Measurements from ENCODE around the gene SMIM29. TPM values are rescaled to one million over a fixed set of nuclear protein-coding genes. Genes with fewer than 3 reads are reported as not detected.

The SMIM29 gene
- total and polyA plus RNA-seq, 2 donors (not counting 1 experiment from before 2014, with no cell fraction given): 43.6 to 106 TPM

- no peaks in the 10 kb centered on the region for H3K9me3 Mint-ChIP-seq (ENCODE audit: insufficient read depth)
- ATAC-seq (ENCODE audit: low read depth) (no peak), DNase-seq (no peak)
- ChIA-PET CTCF (interaction anchor here (1.5 kb wide), 1 partner anchor 28 kb away, joined by 3 read pairs; no protein-coding TSS in a partner anchor), POLR2A (no interaction called here)
- H3K4me1 Mint-ChIP-seq: peaks cover 34% of the 10 kb centered on the region
- H3K27me3 Mint-ChIP-seq: no peaks in the 10 kb centered on the region
- Histone ChIP-seq H3K9ac (ENCODE audit: low read length) (no peak overlapping the region), H2AFZ (ENCODE audit: insufficient read depth, low read depth, low read length, poor library complexity, severe bottlenecking) (no peak overlapping the region), H3K4me2 (replicated peaks; ENCODE audit: low read depth, low read length, poor library complexity, severe bottlenecking) (no peak overlapping the region), H3K27ac (ENCODE audit: low read length in 2 of 2) (no peak overlapping the region), H3K79me2 (ENCODE audit: control insufficient read depth, insufficient read depth, low read length) (no peaks in the 10 kb centered on the region), H3K4me1 (ENCODE audit: control insufficient read depth in 2 of 2, insufficient read depth in 2 of 2, low read length in 2 of 2) (peaks cover 11 to 22% of the 10 kb centered on the region in 2 donors), H4K20me1 (ENCODE audit: control insufficient read depth, insufficient read depth, low read length, poor library complexity, severe bottlenecking) (no peaks in the 10 kb centered on the region), H3K9me3 (ENCODE audit: control extremely low read depth in 1 of 3, control insufficient read depth in 2 of 3, insufficient read depth in 1 of 3, low read length in 2 of 3) (no peaks in the 10 kb centered on the region), H3K27me3 (replicated peaks in 1 of 4; ENCODE audit: control extremely low read depth in 1 of 4, control insufficient read depth in 3 of 4, insufficient read depth in 4 of 4, low read length in 3 of 4) (no peaks in the 10 kb centered on the region), H3K36me3 (replicated peaks in 1 of 2; ENCODE audit: control extremely low read depth in 1 of 2, control insufficient read depth in 1 of 2, extremely low read depth in 1 of 2, insufficient read depth in 2 of 2, low read length in 1 of 2) (peaks cover 3 to 9% of the 10 kb centered on the region in 2 experiments), H3K4me3 (ENCODE audit: control extremely low read depth in 1 of 5, extremely low read depth in 1 of 5, insufficient read depth in 1 of 5, low read depth in 2 of 5, low read length in 4 of 5) (no peak overlapping the region)
- WGBS (ENCODE audit: insufficient coverage): 93% methylated on average over 7 of the region's 10 CpGs
- no peak overlapping the region for H3K4me3 Mint-ChIP-seq
- intact Hi-C loops (cut with micrococcal nuclease): no loop called here
- no peak for TF ChIP-seq CTCF (IDR thresholded peaks at IDR 0.05)
- no peak for TF ChIP-seq EZH2 (IDR thresholded peaks at IDR 0.05; ENCODE audit: borderline replicate concordance, insufficient read depth, low read depth, low read length, poor library complexity, severe bottlenecking)
- peak overlapping the region; percentile 4 for H3K27ac Mint-ChIP-seq
Measured at GRCh38 chr6:34276881-34277762, 28.3 kb upstream of the SMIM29 start.

- Histone ChIP-seq H3K27ac (ENCODE audit: low read length in 2 of 2) (no peak overlapping the region), H3K9ac (ENCODE audit: low read length) (no peak overlapping the region), H3K4me3 (ENCODE audit: control extremely low read depth in 1 of 5, extremely low read depth in 1 of 5, insufficient read depth in 1 of 5, low read depth in 2 of 5, low read length in 4 of 5) (no peak overlapping the region), H3K9me3 (ENCODE audit: control extremely low read depth in 1 of 3, control insufficient read depth in 2 of 3, insufficient read depth in 1 of 3, low read length in 2 of 3) (no peaks in the 10 kb centered on the region), H3K36me3 (replicated peaks in 1 of 2; ENCODE audit: control extremely low read depth in 1 of 2, control insufficient read depth in 1 of 2, extremely low read depth in 1 of 2, insufficient read depth in 2 of 2, low read length in 1 of 2) (peaks cover 3 to 5% of the 10 kb centered on the region in 2 experiments), H4K20me1 (ENCODE audit: control insufficient read depth, insufficient read depth, low read length, poor library complexity, severe bottlenecking) (no peaks in the 10 kb centered on the region), H3K4me1 (ENCODE audit: control insufficient read depth in 2 of 2, insufficient read depth in 2 of 2, low read length in 2 of 2) (peaks cover 11 to 27% of the 10 kb centered on the region in 2 donors), H2AFZ (ENCODE audit: insufficient read depth, low read depth, low read length, poor library complexity, severe bottlenecking) (no peak overlapping the region), H3K27me3 (replicated peaks in 1 of 4; ENCODE audit: control extremely low read depth in 1 of 4, control insufficient read depth in 3 of 4, insufficient read depth in 4 of 4, low read length in 3 of 4) (no peaks in the 10 kb centered on the region), H3K79me2 (ENCODE audit: control insufficient read depth, insufficient read depth, low read length) (no peaks in the 10 kb centered on the region), H3K4me2 (replicated peaks; ENCODE audit: low read depth, low read length, poor library complexity, severe bottlenecking) (no peak overlapping the region)
- POLR2A ChIA-PET: no interaction called here
- Mint-ChIP-seq H3K4me1 (peaks cover 37% of the 10 kb centered on the region), H3K9me3 (ENCODE audit: insufficient read depth) (no peaks in the 10 kb centered on the region), H3K27me3 (no peaks in the 10 kb centered on the region), H3K4me3 (no peak overlapping the region), H3K27ac (peak overlapping the region; percentile 4)
- ATAC-seq (ENCODE audit: low read depth) (no peak), DNase-seq (no peak)
- TF ChIP-seq CTCF (IDR thresholded peaks at IDR 0.05) (no peak), EZH2 (IDR thresholded peaks at IDR 0.05; ENCODE audit: borderline replicate concordance, insufficient read depth, low read depth, low read length, poor library complexity, severe bottlenecking) (no peak)
- intact Hi-C loops (cut with micrococcal nuclease): no loop called here
- 99% methylated on average over 5 of the region's 5 CpGs for WGBS (ENCODE audit: insufficient coverage)
- CTCF ChIA-PET: interaction anchor here (1.7 kb wide), 1 partner anchor 18 kb away, joined by 3 read pairs; no protein-coding TSS in a partner anchor
Measured at GRCh38 chr6:34276191-34276590, 27.4 kb upstream of the SMIM29 start.
